DOHH2 (cell line): ENCODE results near the gene ZNF576.
A peak's percentile ranks its signal among the peaks of the same experiment; 100 is the strongest.

Source experiments
- H3F3A ChIP-seq: fragments of 200-600 bp; sonication (generic), shearing (Covaris generic); 2 replicates; pipeline ENCODE4 v1.6.0; 2016; ENCODE audit warnings: antibody characterized with exemption, mild to moderate bottlenecking; ENCODE audit not compliant: control insufficient read depth, insufficient read depth
- H3K27ac ChIP-seq: fragments of 200-600 bp; sonication (generic); 2 replicates; pipeline ENCODE4 v1.5.1; 2014; ENCODE audit warnings: low read depth, mild to moderate bottlenecking, low read length, moderate library complexity
- H3K27me3 ChIP-seq: fragments of 200-600 bp; sonication (generic); 2 replicates; pipeline ENCODE4 v1.6.1; 2014; ENCODE audit warnings: mild to moderate bottlenecking, low read length, mixed read lengths; ENCODE audit not compliant: control insufficient read depth
- H3K36me3 ChIP-seq: fragments of 200-600 bp; sonication (generic); 2 replicates; pipeline ENCODE4 v1.6.1; 2014; ENCODE audit warnings: mild to moderate bottlenecking, low read length, moderate library complexity, mixed read lengths; ENCODE audit not compliant: control insufficient read depth
- H3K4me1 ChIP-seq: fragments of 200-600 bp; sonication (generic); 2 replicates; pipeline ENCODE4 v1.6.1; 2014; ENCODE audit warnings: mild to moderate bottlenecking, low read length, mixed read lengths; ENCODE audit not compliant: control insufficient read depth
- H3K4me2 ChIP-seq: fragments of 200-600 bp; sonication (generic); 2 replicates; pipeline ENCODE4 v1.6.0; 2014; ENCODE audit warnings: mild to moderate bottlenecking, low read length, moderate library complexity
- H3K4me3 ChIP-seq: fragments of 200-600 bp; sonication (generic); 2 replicates; pipeline ENCODE4 v1.5.1; 2014; ENCODE audit warnings: mild to moderate bottlenecking, low read length, mixed read lengths
- H3K79me2 ChIP-seq: fragments of 200-600 bp; sonication (generic); 2 replicates; pipeline ENCODE4 v1.6.1; 2014; ENCODE audit warnings: mild to moderate bottlenecking, low read length, mixed read lengths; ENCODE audit not compliant: control insufficient read depth
- H3K9me2 ChIP-seq: fragments of 200-600 bp; sonication (generic); replicated peaks from 2 replicates; pipeline ENCODE4 v1.6.1; 2014; ENCODE audit warnings: mild to moderate bottlenecking, low read length, mixed read lengths; ENCODE audit not compliant: control insufficient read depth
- H3K9me3 ChIP-seq: fragments of 200-600 bp; sonication (generic); 2 replicates; pipeline ENCODE4 v1.6.1; 2014; ENCODE audit warnings: antibody characterized with exemption, low read length, mixed read lengths; ENCODE audit not compliant: control insufficient read depth, insufficient read depth
- H4K20me1 ChIP-seq: fragments of 200-600 bp; sonication (generic); 2 replicates; pipeline ENCODE4 v1.6.0; 2014; ENCODE audit warnings: low read depth, mild to moderate bottlenecking, antibody characterized with exemption, low read length, moderate library complexity; ENCODE audit not compliant: control insufficient read depth, insufficient read depth
- CTCF ChIP-seq: fragments of 200-600 bp; sonication (generic); IDR thresholded peaks from one replicate; pipeline ENCODE4 v1.5.1; 2014; ENCODE audit warnings: antibody characterized with exemption, mild to moderate bottlenecking, low read depth, low read length; ENCODE audit not compliant: poor library complexity, severe bottlenecking
- EZH2phosphoT487 ChIP-seq: fragments of 200-600 bp; sonication (generic); IDR thresholded peaks from 2 replicates; pipeline ENCODE4 v1.6.1; 2017; ENCODE audit warnings: borderline replicate concordance, mild to moderate bottlenecking, antibody characterized with exemption, low read length, moderate library complexity, mixed read lengths

The ZNF576 gene

GRCh38 chr19:43640424-43640757, 44.0 kb downstream of the ZNF576 start:
- Histone ChIP-seq H3K4me3 (peak overlapping the region; percentile 53), H3F3A (no peaks in the 10 kb centered on the region), H3K9me3 (no peaks in the 10 kb centered on the region), H3K36me3 (no peaks in the 10 kb centered on the region), H3K79me2 (no peaks in the 10 kb centered on the region), H3K9me2 (no peaks in the 10 kb centered on the region), H4K20me1 (peaks cover 6% of the 10 kb centered on the region; the same call in 1 of the 2 replicates), H3K4me2 (peak overlapping the region; percentile 64; the same call in 1 of the 2 replicates), H3K27ac (no peak overlapping the region), H3K4me1 (peaks cover 18% of the 10 kb centered on the region), H3K27me3 (peaks cover 47% of the 10 kb centered on the region)
- TF ChIP-seq CTCF (no peak), EZH2phosphoT487 (no peak)

GRCh38 chr19:43641333-43641732, 44.9 kb downstream of the ZNF576 start:
- Histone ChIP-seq H3K36me3 (no peaks in the 10 kb centered on the region), H3K4me2 (no peak overlapping the region), H3K4me1 (peaks cover 14% of the 10 kb centered on the region), H3K27ac (no peak overlapping the region), H3F3A (no peaks in the 10 kb centered on the region), H3K79me2 (no peaks in the 10 kb centered on the region), H3K27me3 (peaks cover 47% of the 10 kb centered on the region), H3K4me3 (no peak overlapping the region), H3K9me3 (no peaks in the 10 kb centered on the region), H3K9me2 (no peaks in the 10 kb centered on the region), H4K20me1 (peaks cover 6% of the 10 kb centered on the region; the same call in 1 of the 2 replicates)
- TF ChIP-seq CTCF (no peak), EZH2phosphoT487 (no peak)

- H3K36me3 ChIP-seq, result no peaks in the 10 kb centered on the region
- no peaks in the 10 kb centered on the region for H3K9me2 ChIP-seq
- no peaks in the 10 kb centered on the region for H3K9me3 ChIP-seq
- H3K4me3 ChIP-seq, result no peak overlapping the region
- TF ChIP-seq EZH2phosphoT487, result no peak
- TF ChIP-seq CTCF, result no peak
- peaks cover 39% of the 10 kb centered on the region for H3K27me3 ChIP-seq
- peaks cover 6% of the 10 kb centered on the region; the same call in 1 of the 2 replicates for H4K20me1 ChIP-seq
- peaks cover 14% of the 10 kb centered on the region for H3K4me1 ChIP-seq
- no peaks in the 10 kb centered on the region for H3K79me2 ChIP-seq
- no peaks in the 10 kb centered on the region for H3F3A ChIP-seq
- no peak overlapping the region for H3K4me2 ChIP-seq
- H3K27ac ChIP-seq, result no peak overlapping the region
These were observed 46.1 kb downstream of the ZNF576 start for GRCh38 chr19:43642531-43642930.

- Histone ChIP-seq H3K9me3 (no peaks in the 10 kb centered on the region), H3K4me3 (no peak overlapping the region), H3K27ac (no peak overlapping the region), H3K27me3 (peaks cover 31% of the 10 kb centered on the region), H3K9me2 (no peaks in the 10 kb centered on the region), H3K4me1 (peaks cover 14% of the 10 kb centered on the region), H3K79me2 (no peaks in the 10 kb centered on the region), H3K36me3 (no peaks in the 10 kb centered on the region), H4K20me1 (peaks cover 6% of the 10 kb centered on the region; the same call in 1 of the 2 replicates), H3K4me2 (no peak overlapping the region), H3F3A (no peaks in the 10 kb centered on the region)
- TF ChIP-seq EZH2phosphoT487 (no peak), CTCF (no peak)
These were observed 46.9 kb downstream of the ZNF576 start for GRCh38 chr19:43643326-43643725.
